HL-60 (cell line): ENCODE measurements around the gene SLC38A8.

Source experiments
- DNase-seq, 2 experiments: peaks; one replicate each; pipeline ENCODE4 v3.0.0-alpha.2; 2010 to 2020; ENCODE audit warnings: low read depth in 1 of 2, low spot score in 1 of 2
- H3K27ac ChIP-seq: fragments of 250-450 bp; sonication (Bioruptor Pico); replicated peaks from 2 replicates; pipeline ENCODE4 v1.5.1; 2020; ENCODE audit warnings: mild to moderate bottlenecking, moderate library complexity
- H3K27me3 ChIP-seq: fragments of 250-450 bp; sonication (Bioruptor Pico); 2 replicates; pipeline ENCODE4 v1.5.1; 2021; ENCODE audit warnings: mild to moderate bottlenecking, moderate library complexity; ENCODE audit not compliant: insufficient read depth, poor library complexity, severe bottlenecking
- H3K4me3 ChIP-seq: replicated peaks from 2 replicates; pipeline ENCODE4 v1.5.1; 2011; ENCODE audit warnings: mild to moderate bottlenecking, control low read depth, low read length; ENCODE audit not compliant: insufficient read depth
- CTCF ChIP-seq: IDR thresholded peaks from one replicate; pipeline ENCODE4 v1.5.1; 2011; ENCODE audit warnings: low read length, control low read depth, inconsistent platforms; ENCODE audit not compliant: insufficient read depth
- GABPA ChIP-seq: IDR thresholded peaks from 2 replicates; pipeline ENCODE4 v1.6.1; 2012; ENCODE audit warnings: low read depth
- POLR2AphosphoS5 ChIP-seq: IDR thresholded peaks from 2 replicates; pipeline ENCODE4 v1.6.1; 2012; ENCODE audit warnings: low read depth
- REST ChIP-seq: IDR thresholded peaks from 2 replicates; pipeline ENCODE4 v1.6.1; 2012; ENCODE audit warnings: low read depth; ENCODE audit not compliant: insufficient replicate concordance
- SPI1 ChIP-seq: IDR thresholded peaks from 2 replicates; pipeline ENCODE4 v1.6.1; 2012; ENCODE audit warnings: low read depth, mild to moderate bottlenecking, borderline replicate concordance

SLC38A8 gene

GRCh38 chr16:83963277-83964119 lies 79.1 kb downstream of the SLC38A8 start:
- DNase-seq = no peak
- no peak for TF ChIP-seq REST
- no peak for TF ChIP-seq GABPA
- TF ChIP-seq POLR2AphosphoS5 = no peak
- TF ChIP-seq SPI1 = no peak
- no peak for TF ChIP-seq CTCF
- H3K27ac ChIP-seq = no peak overlapping the region
- no peaks in the 10 kb centered on the region for H3K27me3 ChIP-seq
- H3K4me3 ChIP-seq = no peak overlapping the region

- H3K27ac ChIP-seq = no peak overlapping the region
- no peaks in the 10 kb centered on the region for H3K27me3 ChIP-seq
- DNase-seq = no peak
- no peak for TF ChIP-seq SPI1
- no peak for TF ChIP-seq POLR2AphosphoS5
- TF ChIP-seq GABPA = no peak
- no peak for TF ChIP-seq CTCF
- no peak for TF ChIP-seq REST
- H3K4me3 ChIP-seq = no peak overlapping the region
Observed at GRCh38 chr16:83961591-83961990, 81.0 kb downstream of the SLC38A8 start.

- H3K27me3 ChIP-seq = no peaks in the 10 kb centered on the region
- no peak for DNase-seq
- TF ChIP-seq SPI1 = no peak
- no peak for TF ChIP-seq GABPA
- TF ChIP-seq REST = no peak
- TF ChIP-seq CTCF = no peak
- TF ChIP-seq POLR2AphosphoS5 = no peak
- no peak overlapping the region for H3K27ac ChIP-seq
- H3K4me3 ChIP-seq = no peak overlapping the region
Observed at GRCh38 chr16:83960521-83961249, 81.9 kb downstream of the SLC38A8 start.
